ENCODE data around the gene ADTRP. TPM values are rescaled to one million over a fixed set of nuclear protein-coding genes. Genes with fewer than 3 reads are reported as not detected.

The ADTRP gene
- total RNA-seq, 4 donors from 2014 or later = not detected

DNA sequence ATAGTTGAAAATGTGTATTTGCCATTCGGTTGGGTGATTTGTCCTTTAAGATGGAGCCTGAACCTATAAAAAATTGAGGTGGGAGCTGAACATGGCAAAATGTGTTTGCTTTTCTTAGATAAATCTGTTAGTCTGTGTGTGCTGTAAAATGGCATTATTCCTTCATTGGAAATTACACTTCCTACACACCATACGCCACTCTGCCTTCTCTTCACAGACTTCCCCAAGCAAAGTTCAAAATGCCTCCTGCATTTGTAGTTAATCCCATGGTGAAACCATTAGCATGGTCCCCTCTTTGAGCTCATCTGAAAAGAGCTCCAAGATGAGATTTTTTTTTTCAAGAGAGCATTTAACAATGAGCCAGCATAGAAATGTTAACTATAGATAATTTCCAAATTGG lies 567 bp downstream of the ADTRP start:
- no peak for DNase-seq (ENCODE audit: low spot score in 2 of 2)
- Histone ChIP-seq H3K4me1 (peaks cover 0 to 8% (median 0%) of the 10 kb centered on the region in 4 donors), H3K27ac (peak overlapping the region in 1 of 4 donors; percentile 62), H3K4me3 (no peak overlapping the region), H3K36me3 (no peaks in the 10 kb centered on the region), H3K9me3 (no peaks in the 10 kb centered on the region), H3K27me3 (no peaks in the 10 kb centered on the region)
- 92 to 95% methylated on average over 2 of the region's 2 CpGs for WGBS, 2 donors
- TF ChIP-seq POLR2A (IDR thresholded peaks at IDR 0.05) = no peak
- TF ChIP-seq EP300 (IDR thresholded peaks at IDR 0.05) = no peak
- TF ChIP-seq, protein P1, sequence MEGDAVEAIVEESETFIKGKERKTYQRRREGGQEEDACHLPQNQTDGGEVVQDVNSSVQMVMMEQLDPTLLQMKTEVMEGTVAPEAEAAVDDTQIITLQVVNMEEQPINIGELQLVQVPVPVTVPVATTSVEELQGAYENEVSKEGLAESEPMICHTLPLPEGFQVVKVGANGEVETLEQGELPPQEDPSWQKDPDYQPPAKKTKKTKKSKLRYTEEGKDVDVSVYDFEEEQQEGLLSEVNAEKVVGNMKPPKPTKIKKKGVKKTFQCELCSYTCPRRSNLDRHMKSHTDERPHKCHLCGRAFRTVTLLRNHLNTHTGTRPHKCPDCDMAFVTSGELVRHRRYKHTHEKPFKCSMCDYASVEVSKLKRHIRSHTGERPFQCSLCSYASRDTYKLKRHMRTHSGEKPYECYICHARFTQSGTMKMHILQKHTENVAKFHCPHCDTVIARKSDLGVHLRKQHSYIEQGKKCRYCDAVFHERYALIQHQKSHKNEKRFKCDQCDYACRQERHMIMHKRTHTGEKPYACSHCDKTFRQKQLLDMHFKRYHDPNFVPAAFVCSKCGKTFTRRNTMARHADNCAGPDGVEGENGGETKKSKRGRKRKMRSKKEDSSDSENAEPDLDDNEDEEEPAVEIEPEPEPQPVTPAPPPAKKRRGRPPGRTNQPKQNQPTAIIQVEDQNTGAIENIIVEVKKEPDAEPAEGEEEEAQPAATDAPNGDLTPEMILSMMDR (IDR thresholded peaks at IDR 0.05) = no peak

DNA sequence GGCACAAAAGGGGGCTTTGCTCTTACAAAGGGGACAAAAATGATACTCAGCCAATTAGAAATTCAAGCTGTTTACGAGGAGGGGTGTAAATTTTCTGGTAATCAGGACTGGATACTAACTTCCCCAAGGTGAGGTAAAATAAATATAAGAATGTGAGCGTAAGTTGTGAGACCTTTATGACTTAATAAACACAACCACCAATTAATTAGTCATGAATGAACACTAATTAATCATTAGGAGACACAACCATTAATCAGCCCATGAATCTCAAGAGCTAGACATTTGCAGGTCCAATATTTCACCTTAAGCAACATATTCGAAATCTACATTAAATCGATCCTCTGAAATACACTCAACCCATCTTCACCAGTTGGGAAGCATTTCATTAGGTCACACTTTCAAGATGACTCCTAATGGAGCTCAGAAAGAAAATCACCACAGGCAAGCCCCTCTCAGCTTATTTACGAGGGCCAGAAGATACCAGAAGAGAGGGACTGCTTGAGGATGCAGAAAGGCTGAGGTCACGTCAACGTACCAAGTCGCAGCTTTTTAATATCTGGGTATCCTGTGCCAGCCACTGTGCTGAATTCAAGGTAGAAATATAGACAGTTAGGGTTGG lies 2.7 kb downstream of the ADTRP start:
- no peaks in the 10 kb centered on the region for H3K27me3 ChIP-seq
- H3K4me3 ChIP-seq = no peak overlapping the region
- H3K36me3 ChIP-seq = no peaks in the 10 kb centered on the region
- WGBS, 2 donors = 92 to 94% methylated on average over 8 of the region's 8 CpGs
- no peak overlapping the region for H3K27ac ChIP-seq
- H3K9me3 ChIP-seq = no peaks in the 10 kb centered on the region
- H3K4me1 ChIP-seq = peaks cover 0 to 13% (median 2%) of the 10 kb centered on the region in 4 donors
- DNase-seq (ENCODE audit: low spot score in 2 of 2) = no peak
- TF ChIP-seq EP300 (IDR thresholded peaks at IDR 0.05) = no peak

DNA sequence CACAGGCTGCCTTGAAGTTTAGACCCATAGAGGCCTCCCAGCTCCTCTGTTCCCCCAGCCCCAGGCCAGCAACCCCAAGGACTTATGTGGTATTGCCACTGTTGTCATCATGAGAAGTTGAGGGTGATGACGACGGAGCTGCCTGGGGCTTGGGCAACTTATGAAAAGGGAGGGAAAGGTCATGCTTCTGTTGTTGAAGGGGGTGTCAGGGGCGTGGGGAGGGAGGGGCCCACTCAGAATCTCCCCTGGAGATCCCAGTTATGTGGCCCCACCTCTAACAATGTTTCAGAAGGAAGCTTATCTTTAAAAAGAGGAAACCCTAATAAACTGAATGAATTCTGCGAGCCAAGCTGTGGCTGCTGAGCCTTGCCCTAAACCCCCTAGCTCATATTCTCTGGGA lies 4.2 kb downstream of the ADTRP start:
- WGBS, 2 donors = 53 to 72% methylated on average over 4 of the region's 4 CpGs
- Histone ChIP-seq H3K27me3 (no peaks in the 10 kb centered on the region), H3K36me3 (no peaks in the 10 kb centered on the region), H3K4me1 (peaks cover 0 to 24% (median 6%) of the 10 kb centered on the region in 4 donors), H3K27ac (no peak overlapping the region), H3K9me3 (no peaks in the 10 kb centered on the region), H3K4me3 (no peak overlapping the region)
- no peak for DNase-seq (ENCODE audit: low spot score in 2 of 2)
- TF ChIP-seq, protein P1 (IDR thresholded peaks at IDR 0.05) = no peak
- no peak for TF ChIP-seq POLR2A (IDR thresholded peaks at IDR 0.05)
- no peak for TF ChIP-seq EP300 (IDR thresholded peaks at IDR 0.05)

DNA sequence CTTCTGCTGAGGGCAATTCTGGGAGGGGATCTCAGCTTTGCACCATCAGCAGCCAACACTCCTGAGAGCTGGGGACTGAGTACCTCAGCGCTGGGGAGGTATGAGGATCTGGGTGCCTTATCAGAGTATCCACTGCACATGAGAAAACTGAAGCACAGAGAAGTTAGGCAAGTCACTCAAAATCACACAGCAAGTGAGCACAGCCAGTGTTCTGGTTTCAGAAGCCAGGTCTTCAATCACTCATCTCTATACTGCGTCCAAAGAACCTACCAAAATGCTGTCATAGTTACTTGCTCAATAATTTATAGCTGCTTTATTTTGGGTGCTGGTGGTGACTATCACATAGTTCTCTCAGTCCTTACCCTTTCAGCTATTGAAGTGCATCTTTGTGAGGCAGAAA lies 5.0 kb downstream of the ADTRP start:
- no peaks in the 10 kb centered on the region for H3K9me3 ChIP-seq
- H3K4me3 ChIP-seq = no peak overlapping the region
- H3K27ac ChIP-seq = no peak overlapping the region
- 89 to 92% methylated on average over 2 of the region's 2 CpGs for WGBS, 2 donors
- DNase-seq (ENCODE audit: low spot score in 2 of 2) = no peak
- TF ChIP-seq, protein P1 (IDR thresholded peaks at IDR 0.05) = no peak
- TF ChIP-seq EP300 (IDR thresholded peaks at IDR 0.05) (no peak), POLR2A (IDR thresholded peaks at IDR 0.05) (no peak)
- H3K4me1 ChIP-seq = peaks cover 0 to 17% (median 6%) of the 10 kb centered on the region in 4 donors
- H3K27me3 ChIP-seq = no peaks in the 10 kb centered on the region
- H3K36me3 ChIP-seq = no peaks in the 10 kb centered on the region

DNA sequence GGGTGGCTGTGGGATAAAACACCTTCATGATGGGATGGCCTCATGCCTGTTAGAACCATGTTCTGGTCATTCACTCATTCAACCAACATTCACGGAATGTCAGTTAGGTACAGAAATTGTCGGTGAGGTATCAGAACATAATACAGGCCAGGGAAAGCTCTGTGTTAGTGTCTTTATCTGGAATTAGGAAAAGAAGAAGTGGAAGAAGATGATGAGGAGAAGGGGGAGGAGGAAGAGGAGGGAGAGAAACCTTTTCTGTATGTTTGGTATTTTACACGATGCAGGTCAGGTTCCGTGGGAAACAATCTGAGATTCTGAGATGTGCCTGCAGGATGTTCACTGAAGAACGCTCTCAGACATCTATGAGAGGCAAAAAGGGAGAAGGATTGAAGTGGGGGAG lies 5.6 kb downstream of the ADTRP start:
- Histone ChIP-seq H3K27ac (peak overlapping the region in 2 of 4 donors; percentile 87 to 88), H3K4me3 (no peak overlapping the region), H3K4me1 (peaks cover 0 to 16% (median 6%) of the 10 kb centered on the region in 4 donors), H3K9me3 (no peaks in the 10 kb centered on the region), H3K27me3 (no peaks in the 10 kb centered on the region), H3K36me3 (no peaks in the 10 kb centered on the region)
- WGBS, 2 donors = 88 to 95% methylated on average over 5 of the region's 5 CpGs
- no peak for DNase-seq (ENCODE audit: low spot score in 2 of 2)
- TF ChIP-seq, protein P1 (IDR thresholded peaks at IDR 0.05) = no peak
- TF ChIP-seq EP300 (IDR thresholded peaks at IDR 0.05) = no peak
- TF ChIP-seq POLR2A (IDR thresholded peaks at IDR 0.05) = no peak

Measured in tibial nerve (tissue), 4 donors.